AG09309 (cell line): ENCODE measurements around the gene MC5R.

Source experiments
- DNase-seq: peaks from one replicate; pipeline ENCODE4 v3.0.0-alpha.2; 2010; ENCODE audit warnings: low read depth
- H3K4me3 ChIP-seq: 2 replicates; pipeline ENCODE4 v1.5.1; 2011; ENCODE audit warnings: mild to moderate bottlenecking, low read depth, low read length, moderate library complexity; ENCODE audit not compliant: control insufficient read depth
- CTCF ChIP-seq: IDR thresholded peaks from 2 replicates; pipeline ENCODE4 v1.5.1; 2011; ENCODE audit warnings: mild to moderate bottlenecking, low read depth, low read length, inconsistent platforms; ENCODE audit not compliant: insufficient read depth, control insufficient read depth; ENCODE audit errors: missing control alignments

Gene MC5R

DNA sequence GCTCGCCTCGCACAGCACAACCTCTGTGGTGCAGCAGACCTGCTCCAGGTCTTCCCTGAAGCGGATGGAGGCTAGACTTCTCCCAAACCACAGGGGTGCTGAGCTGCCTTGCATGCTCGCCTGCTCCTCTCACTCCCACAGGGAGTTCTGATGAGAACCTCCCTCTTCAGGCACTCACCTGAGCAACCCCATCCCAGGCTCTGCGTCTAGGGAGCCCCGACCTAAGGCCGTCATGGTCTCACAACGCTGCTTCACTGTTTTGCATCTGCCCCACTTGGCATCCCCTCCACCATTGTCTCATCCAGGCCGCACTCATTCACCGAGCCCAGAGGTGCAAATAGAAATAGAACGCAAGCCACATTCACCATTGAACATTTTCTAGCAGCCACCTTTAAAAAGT, 24.6 kb upstream of the MC5R start:
- no peak for TF ChIP-seq CTCF
- no peak for DNase-seq
- no peak overlapping the region for H3K4me3 ChIP-seq

GRCh38 chr18:13800505-13801259, 23.3 kb upstream of the MC5R start:
- no peak overlapping the region for H3K4me3 ChIP-seq
- DNase-seq, result no peak
- TF ChIP-seq CTCF, result peak; percentile 27

DNA sequence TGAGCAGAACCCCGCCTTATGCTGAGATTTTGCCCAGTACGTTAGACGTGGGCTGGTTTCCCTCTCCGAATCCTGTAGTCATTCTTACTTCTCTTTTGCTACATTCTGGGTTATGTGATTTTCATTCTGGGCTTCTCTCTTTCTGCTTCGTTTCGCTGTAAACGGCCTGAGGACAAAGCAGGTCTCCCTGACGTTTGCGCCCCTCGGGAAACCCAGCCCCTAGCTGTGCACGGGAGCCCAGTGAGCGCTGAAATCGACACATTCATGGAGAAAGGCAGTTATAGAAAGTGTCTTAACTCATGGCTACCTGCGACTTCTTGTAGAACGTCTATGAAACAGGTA, 22.7 kb upstream of the MC5R start:
- no peak overlapping the region for H3K4me3 ChIP-seq
- no peak for TF ChIP-seq CTCF
- DNase-seq, result no peak

- TF ChIP-seq CTCF, result no peak
- DNase-seq, result no peak
- no peak overlapping the region for H3K4me3 ChIP-seq
Observed at GRCh38 chr18:13804305-13804704, 19.6 kb upstream of the MC5R start.

DNA sequence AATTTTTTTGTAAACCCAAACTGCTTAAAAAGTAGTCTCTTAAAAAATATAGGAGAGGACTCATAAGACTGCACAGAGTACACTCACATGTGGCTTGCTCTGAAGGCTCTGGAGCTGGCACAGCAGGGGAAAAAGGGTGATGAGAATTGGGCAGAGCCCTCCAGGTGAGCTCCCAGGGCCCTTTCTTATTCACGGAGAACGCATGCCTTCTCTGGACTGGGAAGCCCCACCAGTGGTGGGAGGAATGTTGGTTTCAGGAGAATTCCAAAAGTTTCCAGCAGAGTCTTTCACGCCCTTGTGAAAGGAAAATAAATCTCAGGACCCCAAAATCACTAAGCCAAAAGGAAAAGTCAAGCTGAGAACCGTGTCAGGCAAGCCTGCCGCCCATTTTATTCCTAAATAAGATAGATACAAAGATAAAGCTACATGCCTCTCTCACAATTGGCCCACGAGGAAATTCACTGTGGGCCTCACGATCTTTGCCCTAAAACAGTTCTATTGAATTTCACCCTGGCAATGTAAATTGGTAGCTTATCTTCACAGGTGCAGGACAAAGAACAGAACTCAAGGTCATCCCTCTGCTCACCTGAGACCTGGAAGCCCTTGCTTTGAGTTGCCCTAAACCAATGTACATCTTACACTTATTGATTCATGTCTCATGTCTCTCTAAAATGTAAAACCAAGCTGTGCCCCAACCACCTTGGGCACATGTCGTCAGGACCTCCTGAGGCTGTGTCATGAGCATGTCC, 15.5 kb upstream of the MC5R start:
- no peak overlapping the region for H3K4me3 ChIP-seq
- TF ChIP-seq CTCF, result no peak
- DNase-seq, result no peak

DNA sequence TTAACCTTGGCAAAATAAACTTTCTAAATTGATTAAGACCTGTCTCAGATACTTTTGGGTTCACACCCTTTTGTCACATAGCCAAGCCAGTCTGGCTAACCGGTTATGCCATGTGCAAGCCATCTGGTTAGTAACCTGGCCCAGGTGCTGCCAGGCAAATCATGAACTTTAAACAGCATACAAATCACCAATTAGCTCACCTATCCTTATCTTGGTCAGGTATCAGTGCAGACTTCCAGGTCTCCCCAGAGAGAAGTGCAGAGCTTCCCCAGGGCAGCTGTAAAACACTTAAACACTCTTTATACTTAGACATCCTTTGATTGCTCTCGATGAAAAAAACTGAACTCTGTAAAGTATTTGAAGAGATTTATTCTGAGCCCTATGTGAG, 14.9 kb upstream of the MC5R start:
- no peak overlapping the region for H3K4me3 ChIP-seq
- no peak for TF ChIP-seq CTCF
- DNase-seq, result no peak
